ENCODE measurements around the gene GNB1L.

The GNB1L gene

GRCh38 chr22:19744350-19745006 lies 110.2 kb downstream of the GNB1L start:
- no peak for TF ChIP-seq CTCF (IDR thresholded peaks at IDR 0.05; ENCODE audit: low read depth, low read length)
- no peak overlapping the region for H3K4me3 ChIP-seq (ENCODE audit: low read depth, low read length)

GRCh38 chr22:19743651-19744050 lies 111.0 kb downstream of the GNB1L start:
- no peak for TF ChIP-seq CTCF (IDR thresholded peaks at IDR 0.05; ENCODE audit: low read depth, low read length)

GRCh38 chr22:19743081-19743480 lies 111.6 kb downstream of the GNB1L start:
- TF ChIP-seq CTCF (IDR thresholded peaks at IDR 0.05; ENCODE audit: low read depth, low read length) = no peak
- H3K4me3 ChIP-seq (ENCODE audit: low read depth, low read length) = no peak overlapping the region

More at GRCh38 chr22:19743651-19744050, 111.0 kb downstream of the GNB1L start:
- no peak overlapping the region for H3K4me3 ChIP-seq (ENCODE audit: low read depth, low read length)

- H3K4me3 ChIP-seq (ENCODE audit: low read depth, low read length) = no peak overlapping the region
- no peak for TF ChIP-seq CTCF (IDR thresholded peaks at IDR 0.05; ENCODE audit: low read depth, low read length)
These were observed 112.3 kb downstream of the GNB1L start for GRCh38 chr22:19742160-19743066.

GRCh38 chr22:19741053-19741452 lies 113.6 kb downstream of the GNB1L start:
- no peak for TF ChIP-seq CTCF (IDR thresholded peaks at IDR 0.05; ENCODE audit: low read depth, low read length)
- H3K4me3 ChIP-seq (ENCODE audit: low read depth, low read length) = no peak overlapping the region

- no peak for TF ChIP-seq CTCF (IDR thresholded peaks at IDR 0.05; ENCODE audit: low read depth, low read length)
- no peak overlapping the region for H3K4me3 ChIP-seq (ENCODE audit: low read depth, low read length)
These were observed 114.1 kb downstream of the GNB1L start for GRCh38 chr22:19740586-19740985.

GRCh38 chr22:19739911-19740449 lies 114.7 kb downstream of the GNB1L start:
- no peak overlapping the region for H3K4me3 ChIP-seq (ENCODE audit: low read depth, low read length)
- TF ChIP-seq CTCF (IDR thresholded peaks at IDR 0.05; ENCODE audit: low read depth, low read length) = no peak
